Thyroid gland (tissue), 4 donors: ENCODE data around the gene WDR77.

ENCODE experiments used
- POLR2A ChIP-seq, 2 donors: fragments of 450-650 bp; IDR thresholded peaks; one replicate each; pipeline ENCODE4 v1.6.1; 2017; ENCODE audit warnings: antibody characterized with exemption in 2 of 2, mild to moderate bottlenecking in 2 of 2, moderate library complexity in 1 of 2
- TF ChIP-seq, protein P1 (sequence below), 6 experiments: fragments of 200-600 bp in 3 of 6; fragments of 450-650 bp in 3 of 6; sonication (generic) in 3 of 6; IDR thresholded peaks; one replicate each; pipeline ENCODE4 v1.5.1; 2016 to 2019; ENCODE audit warnings: antibody characterized with exemption in 6 of 6, mild to moderate bottlenecking in 2 of 6, inconsistent platforms in 1 of 6, moderate library complexity in 1 of 6

DNA sequence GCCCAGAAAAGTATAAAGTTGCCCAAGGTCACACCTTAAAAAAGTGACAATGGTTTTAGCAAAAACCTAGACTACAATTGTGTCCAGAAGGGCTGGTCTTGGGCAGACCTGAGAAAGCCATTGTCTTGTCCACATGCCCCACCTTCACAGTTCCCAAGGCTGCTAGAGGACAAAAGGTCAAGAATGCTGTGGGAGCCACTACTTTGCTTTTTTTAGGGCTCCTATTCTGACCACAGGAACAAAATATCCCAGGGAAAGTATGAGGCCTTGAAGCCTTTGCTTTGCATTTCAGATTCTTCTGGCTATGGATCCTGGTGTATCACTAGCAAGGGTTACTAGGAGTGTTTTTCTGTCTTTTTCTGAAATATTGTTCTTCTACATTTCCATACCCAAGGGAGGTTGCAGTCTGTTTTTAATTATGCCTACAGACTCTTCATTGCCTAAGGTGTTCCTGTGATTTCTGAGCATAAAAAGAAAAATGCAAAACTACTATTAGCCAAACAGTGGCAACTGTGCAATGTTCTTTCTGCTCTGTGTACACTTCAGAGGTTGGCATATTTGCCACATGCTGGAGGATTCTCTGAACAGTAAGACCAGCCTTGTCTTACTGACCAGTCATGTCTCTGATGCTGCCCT is 35.5 kb upstream of the WDR77 start:
- TF ChIP-seq, protein P1, sequence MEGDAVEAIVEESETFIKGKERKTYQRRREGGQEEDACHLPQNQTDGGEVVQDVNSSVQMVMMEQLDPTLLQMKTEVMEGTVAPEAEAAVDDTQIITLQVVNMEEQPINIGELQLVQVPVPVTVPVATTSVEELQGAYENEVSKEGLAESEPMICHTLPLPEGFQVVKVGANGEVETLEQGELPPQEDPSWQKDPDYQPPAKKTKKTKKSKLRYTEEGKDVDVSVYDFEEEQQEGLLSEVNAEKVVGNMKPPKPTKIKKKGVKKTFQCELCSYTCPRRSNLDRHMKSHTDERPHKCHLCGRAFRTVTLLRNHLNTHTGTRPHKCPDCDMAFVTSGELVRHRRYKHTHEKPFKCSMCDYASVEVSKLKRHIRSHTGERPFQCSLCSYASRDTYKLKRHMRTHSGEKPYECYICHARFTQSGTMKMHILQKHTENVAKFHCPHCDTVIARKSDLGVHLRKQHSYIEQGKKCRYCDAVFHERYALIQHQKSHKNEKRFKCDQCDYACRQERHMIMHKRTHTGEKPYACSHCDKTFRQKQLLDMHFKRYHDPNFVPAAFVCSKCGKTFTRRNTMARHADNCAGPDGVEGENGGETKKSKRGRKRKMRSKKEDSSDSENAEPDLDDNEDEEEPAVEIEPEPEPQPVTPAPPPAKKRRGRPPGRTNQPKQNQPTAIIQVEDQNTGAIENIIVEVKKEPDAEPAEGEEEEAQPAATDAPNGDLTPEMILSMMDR (IDR thresholded peaks at IDR 0.05), result no peak
- TF ChIP-seq POLR2A (IDR thresholded peaks at IDR 0.05), result no peak
